ENCODE results near the gene GRAP.
"Not testable (repeated sequence)": the region's sequence is repeated elsewhere in the genome, so short reads cannot be mapped to it uniquely, and the experiment has no call there.

Gene GRAP

GRCh38 chr17:19046782-19047375 lies at the start of gene GRAP:
Gene GRAP, minus strand, starts transcription at chr17:19046957. Its CDS starts 31 bp downstream, at chr17:19046926.
- ATAC-seq: peak; percentile 75

- not testable (repeated sequence) for ATAC-seq
Observed at GRCh38 chr17:19093684-19094438, 47.1 kb upstream of the GRAP start.

DNA sequence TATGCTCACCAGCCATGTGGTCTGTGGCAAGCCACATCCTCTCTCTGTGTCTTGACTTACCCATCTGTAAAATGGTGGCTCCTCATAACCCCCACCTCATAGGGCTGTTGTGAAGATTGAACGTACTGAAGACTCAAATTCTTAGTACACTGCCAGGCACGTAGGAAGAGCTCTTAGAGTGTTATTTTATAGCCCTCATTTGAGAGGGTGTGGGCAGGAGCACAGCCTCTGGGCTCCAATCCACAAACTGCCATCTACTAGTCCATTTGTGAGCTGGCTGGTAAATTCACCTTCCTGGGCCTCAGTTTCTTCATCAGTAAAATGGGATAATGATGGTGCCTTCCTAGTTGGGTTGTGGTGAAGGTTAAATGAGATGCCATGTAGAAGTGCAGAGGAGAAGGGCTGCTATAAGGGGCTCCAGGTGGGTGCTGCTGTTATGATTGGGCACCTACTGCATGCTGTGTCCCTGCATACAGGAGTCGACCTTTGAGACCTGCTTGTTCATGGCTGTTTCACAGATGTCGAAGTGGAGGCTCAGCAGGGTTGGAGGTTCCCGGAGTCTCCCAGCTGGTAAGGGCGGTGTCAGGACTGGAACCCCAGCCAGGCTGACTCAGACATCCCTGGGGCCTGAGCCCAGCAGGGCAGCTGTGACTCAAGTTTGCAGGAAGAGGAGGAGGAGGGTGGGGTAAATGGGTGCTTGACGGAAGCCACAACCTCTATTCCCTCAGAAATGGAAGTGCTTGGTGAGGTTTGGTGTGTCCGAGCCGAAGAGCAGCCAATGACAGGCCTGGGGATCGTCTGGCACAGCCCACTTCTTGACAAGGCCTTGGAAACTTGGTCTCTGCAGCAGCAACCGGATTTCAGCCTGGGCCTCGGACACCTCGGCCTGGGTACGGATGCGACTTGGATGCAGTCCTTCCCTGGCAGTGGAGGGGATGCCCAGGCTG lies 46.3 kb upstream of the GRAP start:
- ATAC-seq: not testable (repeated sequence)

- peak; percentile 66 to 67 for ATAC-seq
Observed at GRCh38 chr17:19090058-19090772, 43.5 kb upstream of the GRAP start.

DNA sequence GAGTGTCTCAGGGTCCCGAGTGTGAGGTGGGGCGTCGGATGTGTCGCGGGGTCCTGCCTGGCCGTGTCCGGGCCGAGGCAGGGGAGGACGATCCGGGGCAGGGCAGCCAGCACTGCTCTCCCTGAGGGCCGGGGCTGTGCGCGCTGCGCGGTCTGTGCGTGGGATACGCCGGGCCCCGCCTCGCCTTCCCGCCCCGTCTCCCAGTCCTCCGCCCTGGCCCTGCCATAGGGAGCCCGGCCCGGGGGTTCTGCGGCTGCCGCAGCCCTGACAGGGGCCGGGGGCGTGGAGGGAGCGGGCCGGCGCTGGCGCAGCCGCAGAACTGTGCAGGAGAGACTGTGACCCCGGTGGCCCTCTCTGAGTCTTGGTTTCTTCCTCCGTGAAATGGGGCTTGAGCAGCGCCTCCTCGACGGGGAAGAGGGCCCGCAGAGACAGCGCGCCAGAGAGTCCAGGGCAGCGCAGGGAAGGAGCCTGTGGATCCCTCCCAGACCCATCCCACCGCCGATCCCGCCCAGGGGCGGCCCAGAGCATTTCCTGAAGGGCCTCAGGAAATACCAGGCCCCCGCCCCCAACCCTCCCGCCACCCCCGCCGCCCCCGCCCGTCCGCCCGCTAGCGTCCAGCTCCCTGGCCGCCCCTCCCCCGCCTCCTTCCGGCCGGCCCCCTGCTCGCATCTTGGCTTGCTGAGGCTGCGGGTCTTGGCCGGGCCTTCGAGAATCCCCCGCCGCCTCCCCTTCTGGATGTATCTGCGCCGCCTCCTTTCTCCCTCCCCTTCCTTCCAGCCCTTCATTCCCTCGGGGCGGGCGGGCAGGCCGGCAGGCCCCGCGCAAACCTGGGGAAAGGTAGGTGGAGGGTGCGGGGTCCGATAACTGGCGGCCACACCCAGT lies 42.3 kb upstream of the GRAP start:
- peak in 1 of 2 donors; percentile 24 for ATAC-seq

- not testable (repeated sequence) for ATAC-seq
Observed at GRCh38 chr17:19077386-19077785, 30.6 kb upstream of the GRAP start.

DNA sequence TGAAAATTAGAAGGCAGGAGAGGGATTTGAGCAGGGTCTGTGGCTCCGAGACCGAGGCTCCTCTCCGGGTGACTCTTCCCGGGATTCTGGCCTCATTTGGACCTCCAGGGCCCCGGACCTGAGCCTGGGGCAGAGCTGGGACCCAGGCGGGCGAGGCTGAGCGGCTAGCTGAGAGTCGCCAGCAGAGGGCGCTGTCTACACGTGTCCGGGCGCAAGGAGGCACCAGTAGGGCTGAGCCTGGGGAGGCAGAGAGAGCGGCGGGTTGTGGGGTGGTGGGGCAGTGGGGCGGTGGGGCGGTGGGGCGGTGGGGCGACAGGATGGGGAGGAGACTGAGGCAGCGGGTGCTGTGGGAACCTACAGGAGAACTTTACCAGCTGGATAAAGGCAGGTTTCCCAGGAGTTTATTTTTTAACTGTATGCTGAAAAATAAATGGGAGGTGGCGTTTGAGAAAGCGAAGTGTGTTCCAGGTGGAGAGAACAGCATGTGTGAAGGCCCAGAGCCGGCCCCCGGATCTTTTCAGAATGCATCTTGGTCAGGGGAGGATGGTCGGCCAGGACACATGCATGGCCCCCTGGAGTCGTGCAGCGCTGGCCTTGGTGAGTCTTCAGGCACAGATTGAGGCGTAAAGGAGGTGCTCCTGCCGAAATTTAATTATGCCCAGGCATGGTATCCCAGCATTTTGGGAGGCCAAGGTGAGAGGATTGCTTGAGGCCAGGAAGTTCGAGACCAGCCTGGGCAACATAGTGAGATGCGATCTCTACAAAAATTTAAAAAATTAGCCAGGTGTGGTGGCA lies 29.8 kb upstream of the GRAP start:
- ATAC-seq: peak; percentile 98 to 99

DNA sequence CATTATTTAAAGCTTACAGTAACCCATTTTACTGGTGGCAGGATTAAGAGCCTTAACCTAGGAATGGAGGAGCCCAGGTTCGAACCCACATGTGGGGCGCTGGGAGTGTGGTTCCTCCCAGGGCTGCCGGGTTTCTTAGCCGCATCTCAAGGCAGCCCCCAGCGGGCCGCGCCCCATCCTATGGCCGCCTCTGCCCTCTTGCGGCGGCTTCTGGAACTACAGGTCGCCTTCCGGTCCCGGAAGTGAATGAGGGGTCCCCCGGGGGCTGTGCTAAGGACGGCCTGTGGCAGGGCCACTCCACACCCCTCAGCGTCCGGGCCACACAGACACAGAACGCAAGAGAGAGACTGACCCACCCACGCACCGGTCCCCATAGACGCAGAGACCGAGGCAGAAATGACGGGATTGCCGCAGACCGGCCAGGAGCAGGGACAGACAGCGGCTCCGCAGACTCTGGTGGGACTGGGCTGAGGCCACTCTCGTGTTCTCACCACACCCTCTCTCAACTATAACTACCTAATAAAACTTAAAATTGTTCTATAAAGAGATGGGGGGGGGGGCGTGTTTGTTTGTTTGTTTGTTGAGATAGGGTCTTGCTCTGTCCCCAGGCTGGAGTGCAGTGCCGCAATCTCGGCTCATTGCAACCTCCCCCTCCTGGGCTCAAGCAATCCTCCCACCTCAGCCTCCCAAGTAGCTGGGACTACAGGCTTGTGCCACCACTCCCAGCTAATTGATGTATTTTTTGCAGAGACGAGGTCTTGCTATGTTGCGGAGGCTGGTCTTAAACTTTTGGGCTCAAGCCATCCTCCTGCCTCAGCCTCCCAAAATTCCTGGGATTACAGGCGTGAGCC lies 23.8 kb upstream of the GRAP start:
- ATAC-seq: peak; percentile 95 to 96

GRCh38 chr17:19064378-19064777 lies 17.6 kb upstream of the GRAP start:
- ATAC-seq: not testable (repeated sequence)

GRCh38 chr17:19063326-19063956 lies 16.7 kb upstream of the GRAP start:
- ATAC-seq: peak; percentile 51 to 59

GRCh38 chr17:19062718-19063325 lies 16.1 kb upstream of the GRAP start:
- peak; percentile 71 to 73 for ATAC-seq

DNA sequence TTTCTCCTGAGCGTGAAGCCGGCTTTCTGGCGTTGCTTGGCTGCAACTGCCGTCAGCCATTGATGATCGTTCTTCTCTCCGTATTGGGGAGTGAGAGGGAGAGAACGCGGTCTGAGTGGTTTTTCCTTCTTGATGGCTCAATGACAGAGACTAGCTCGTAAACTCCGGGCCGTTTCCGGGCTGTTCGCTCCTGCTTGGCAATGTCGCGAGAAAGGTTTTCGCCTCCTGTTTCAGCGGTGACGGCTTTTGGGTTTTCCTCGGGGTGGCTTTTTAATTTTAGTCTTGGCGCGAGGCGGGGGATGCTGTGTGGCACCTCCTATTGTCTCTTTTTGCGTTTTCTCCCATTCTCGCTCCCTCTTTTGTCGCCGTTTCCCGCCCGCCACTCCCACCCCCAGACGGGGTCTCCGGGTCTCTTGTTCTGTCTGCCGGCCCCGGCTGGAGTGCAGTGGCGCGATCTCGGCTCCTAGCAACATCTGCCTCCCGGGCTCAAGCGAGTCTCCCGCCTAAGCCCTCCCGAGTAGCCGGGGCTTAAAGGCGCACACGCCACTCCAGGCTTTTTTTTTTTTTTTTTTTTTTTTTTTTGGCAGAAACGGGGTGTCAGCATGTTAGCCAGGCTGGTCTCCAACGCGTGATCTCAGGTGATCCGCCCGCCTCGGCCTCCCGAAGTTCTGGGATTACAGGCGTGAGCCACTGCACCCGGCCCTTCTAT lies 15.4 kb upstream of the GRAP start:
- not testable (repeated sequence) for ATAC-seq

GRCh38 chr17:19055447-19055846 lies 8.7 kb upstream of the GRAP start:
- ATAC-seq: peak; percentile 82 to 90

DNA sequence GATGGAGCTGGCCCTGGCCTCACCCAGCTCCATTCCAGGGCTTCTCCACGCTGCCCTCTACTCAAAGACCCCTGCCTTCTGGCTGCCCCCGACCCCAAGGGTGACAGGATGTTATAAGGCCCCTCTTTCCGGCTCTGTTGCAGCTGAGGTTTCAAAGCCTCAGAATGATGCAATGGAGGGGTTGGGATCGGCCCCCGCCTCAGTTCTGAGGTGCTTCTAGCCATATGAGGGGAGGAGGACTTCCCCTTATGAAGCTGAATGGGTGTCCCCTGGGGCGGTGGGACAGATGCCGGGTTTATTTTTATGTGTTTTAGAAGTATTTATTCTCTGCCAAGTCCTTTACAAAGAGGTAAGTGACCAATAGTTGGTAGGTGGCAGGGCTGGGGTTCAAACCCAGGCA lies 2.1 kb upstream of the GRAP start:
- ATAC-seq: not testable (repeated sequence)

DNA sequence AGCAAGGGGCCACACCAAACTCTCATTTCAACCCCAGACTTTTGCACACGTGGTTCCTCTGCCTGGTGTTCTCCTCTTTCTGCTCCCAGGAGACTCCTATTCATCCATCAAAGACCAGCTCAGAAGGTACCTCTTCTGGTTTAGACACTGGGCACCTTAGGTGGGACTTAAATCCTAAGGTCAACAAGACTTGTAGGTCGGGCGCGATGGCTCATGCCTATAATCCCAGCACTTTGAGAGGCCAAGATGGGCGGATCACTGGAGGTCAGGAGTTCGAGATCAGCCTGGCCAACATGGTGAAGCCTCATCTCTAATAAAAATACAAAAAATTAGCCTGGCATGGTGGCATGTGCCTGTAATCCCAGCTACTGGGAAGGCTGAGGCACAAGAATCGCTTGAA lies 753 bp upstream of the GRAP start:
- ATAC-seq: not testable (repeated sequence)

GRCh38 chr17:19044643-19045042 lies 2.1 kb downstream of the GRAP start:
- ATAC-seq: peak; percentile 40

DNA sequence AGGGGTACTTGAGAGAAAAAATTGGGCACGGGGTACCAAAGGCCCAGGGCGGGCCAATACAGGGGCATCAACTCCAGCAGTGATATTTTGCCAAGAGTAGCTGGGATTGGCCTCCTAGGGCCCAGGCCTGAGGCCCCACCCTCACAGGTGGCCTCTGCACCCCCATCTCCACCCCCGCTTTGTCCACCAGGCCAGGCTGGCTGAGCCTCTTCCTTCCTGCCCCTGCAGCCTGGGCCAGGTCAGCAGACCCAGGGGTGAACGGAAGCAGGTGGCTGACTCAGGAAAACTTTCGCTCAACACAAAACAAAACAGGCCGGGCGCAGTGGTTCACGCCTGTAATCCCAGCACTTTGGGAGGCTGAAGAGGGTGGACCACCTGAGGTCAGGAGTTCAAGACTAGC lies 3.7 kb downstream of the GRAP start:
- ATAC-seq: not testable (repeated sequence)

DNA sequence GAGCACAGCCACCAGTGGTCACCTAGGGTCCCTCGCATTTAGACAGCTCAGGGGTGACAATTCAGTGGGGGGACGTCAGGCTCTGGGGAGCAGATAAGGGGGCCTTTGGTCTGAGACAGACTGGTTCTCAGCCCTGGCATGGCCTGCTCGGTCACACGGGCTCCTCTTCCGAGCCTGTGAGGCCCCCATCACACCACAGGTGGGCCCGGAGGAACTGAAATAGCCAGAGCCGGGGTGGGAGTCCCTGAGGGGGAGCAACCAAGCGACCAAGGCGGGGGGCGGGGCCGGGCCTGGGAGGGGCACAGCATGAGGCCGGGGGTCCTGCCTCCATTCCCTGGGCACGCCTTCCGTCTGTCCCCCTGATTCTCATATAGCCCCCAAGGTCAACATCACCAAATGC lies 4.4 kb downstream of the GRAP start:
- ATAC-seq: not testable (repeated sequence)

Data from activated CD4-positive, CD25-positive, alpha-beta regulatory T cell treated with anti-CD3 and anti-CD28 coated beads, Interleukin-2, amount 50 U/mL, for 24 hours (primary cell).